HepG2 (cell line): Measurements from ENCODE around the gene CCT8. TPM values are rescaled to one million over a fixed set of nuclear protein-coding genes. Genes with fewer than 3 reads are reported as not detected.

Experiments used
- ARNT ChIP-seq: fragments of 450-650 bp; IDR thresholded peaks from 2 replicates; pipeline ENCODE4 v1.6.1; 2017
- FOXM1 ChIP-seq: sonication (generic); formaldehyde crosslinking; IDR thresholded peaks from 2 replicates; pipeline ENCODE4 v1.5.0; 2020; ENCODE audit warnings: missing genetic modification reagents
- MBNL3 ChIP-seq: fragments of 250-450 bp; sonication (Bioruptor Pico); conservative IDR thresholded peaks from 2 replicates; pipeline ENCODE4 v1.8.0; 2022; ENCODE audit warnings: mild to moderate bottlenecking, inconsistent platforms
- MXI1 ChIP-seq: IDR thresholded peaks from 3 replicates; pipeline ENCODE4 v1.6.1; 2012; ENCODE audit warnings: low read depth, low read length, inconsistent platforms, borderline replicate concordance
- PCBP2 ChIP-seq: fragments of 200-400 bp; formaldehyde crosslinking; optimal IDR thresholded peaks from 2 replicates; pipeline ENCODE3; 2018; ENCODE audit warnings: low read length, low read depth; ENCODE audit not compliant: poor library complexity, severe bottlenecking
- PHF21A ChIP-seq: sonication (generic); formaldehyde crosslinking; IDR thresholded peaks from 2 replicates; pipeline ENCODE4 v1.5.0; 2020; ENCODE audit warnings: mild to moderate bottlenecking, missing genetic modification reagents
- RAD51 ChIP-seq: fragments of 450-650 bp; IDR thresholded peaks from 2 replicates; pipeline ENCODE4 v1.6.1; 2016; ENCODE audit warnings: borderline replicate concordance
- SIX1 ChIP-seq: sonication (generic); formaldehyde crosslinking; IDR thresholded peaks from 2 replicates; pipeline ENCODE4 v1.4.0; 2020; ENCODE audit warnings: missing genetic modification reagents, borderline replicate concordance
- TOPORS ChIP-seq: sonication (generic); formaldehyde crosslinking; IDR thresholded peaks from 2 replicates; pipeline ENCODE4 v1.8.0; 2023; ENCODE audit warnings: mild to moderate bottlenecking, missing genetic modification reagents
- TP53 ChIP-seq: sonication (generic); formaldehyde crosslinking; conservative IDR thresholded peaks from 2 replicates; pipeline ENCODE4 v1.4.0; 2020; ENCODE audit warnings: missing genetic modification reagents
- ZFP36L2 ChIP-seq: sonication (generic); formaldehyde crosslinking; IDR thresholded peaks from 2 replicates; pipeline ENCODE4 v1.4.0; 2020; ENCODE audit warnings: missing genetic modification reagents
- ZMYM3 ChIP-seq: sonication (generic); formaldehyde crosslinking; IDR thresholded peaks from 2 replicates; pipeline ENCODE4 v1.5.1; 2020; ENCODE audit warnings: mild to moderate bottlenecking, missing genetic modification reagents
- ZNF235 ChIP-seq: sonication (generic); formaldehyde crosslinking; IDR thresholded peaks from 2 replicates; pipeline ENCODE4 v1.8.1; 2023; ENCODE audit warnings: mild to moderate bottlenecking, missing genetic modification reagents, borderline replicate concordance
- ZNF335 ChIP-seq: sonication (generic); formaldehyde crosslinking; IDR thresholded peaks from 2 replicates; pipeline ENCODE4 v1.4.0; 2020; ENCODE audit warnings: missing genetic modification reagents
- ZNF552 ChIP-seq: sonication (generic); formaldehyde crosslinking; IDR thresholded peaks from 2 replicates; pipeline ENCODE4 v1.9.0; 2022; ENCODE audit warnings: missing genetic modification reagents, mild to moderate bottlenecking, borderline replicate concordance
- ZNF615 ChIP-seq: sonication (generic); formaldehyde crosslinking; IDR thresholded peaks from 2 replicates; pipeline ENCODE4 v1.5.0; 2020; ENCODE audit warnings: mild to moderate bottlenecking, missing genetic modification reagents, borderline replicate concordance
- ZNF768 ChIP-seq: sonication (generic); formaldehyde crosslinking; IDR thresholded peaks from 2 replicates; pipeline ENCODE4 v1.4.0; 2020; ENCODE audit warnings: missing genetic modification reagents
- ZZZ3 ChIP-seq: sonication (generic); formaldehyde crosslinking; IDR thresholded peaks from 2 replicates; pipeline ENCODE4 v1.4.0; 2020; ENCODE audit warnings: missing genetic modification reagents, mild to moderate bottlenecking, borderline replicate concordance
- polyA plus RNA-seq, 8 experiments: library from polyadenylated mRNA; depleted of rRNA in 3 of 8; stranded (reverse) in 7 of 8; unstranded in 1 of 8; fragments of >200 nt; fragmentation: Illumina TruSeq in 4 of 8; extraction: Trizol in 4 of 8; gene quantifications; 2 replicates each; pipeline versions ENCODE4 v1.2.1 to v1.2.3, GENCODE V29; 2011 to 2016; ENCODE audit warnings: low read depth in 4 of 8, missing spikeins in 1 of 8, mixed read lengths in 1 of 8; ENCODE audit not compliant: insufficient read depth in 1 of 8
- total RNA-seq, 5 experiments: library from RNA; depleted of rRNA; stranded (reverse); fragments of >200 nt; fragmentation: Illumina TruSeq; extraction: Trizol; gene quantifications; 2 replicates each; pipeline ENCODE4 v1.2.3, GENCODE V29; 2016; ENCODE audit warnings: low read depth in 1 of 5
- TF ChIP-seq, protein P1 (sequence below): IDR thresholded peaks from 2 replicates; pipeline ENCODE4 v1.6.1; 2016; ENCODE audit warnings: missing compliant biosample characterization, missing genetic modification reagents, borderline replicate concordance
- TF ChIP-seq, protein P2 (sequence below): sonication (generic); formaldehyde crosslinking; IDR thresholded peaks from 2 replicates; pipeline ENCODE4 v1.4.0; 2020; ENCODE audit warnings: missing genetic modification reagents
- TF ChIP-seq, protein P3 (sequence below): IDR thresholded peaks from 2 replicates; pipeline ENCODE4 v1.6.1; 2016; ENCODE audit warnings: low read depth, control low read depth
- TF ChIP-seq, protein P4 (sequence below), 2 experiments: IDR thresholded peaks; 2 replicates each; pipeline ENCODE4 v1.6.1; 2011 to 2012; ENCODE audit warnings: low read length in 2 of 2, borderline replicate concordance in 1 of 2, low read depth in 1 of 2, mild to moderate bottlenecking in 1 of 2, moderate library complexity in 1 of 2

The CCT8 gene
- total and polyA plus RNA-seq, 2 of the 13 experiments (the other 11 are each of a cell fraction or from before 2014, with no cell fraction given): 127 to 325 TPM

DNA sequence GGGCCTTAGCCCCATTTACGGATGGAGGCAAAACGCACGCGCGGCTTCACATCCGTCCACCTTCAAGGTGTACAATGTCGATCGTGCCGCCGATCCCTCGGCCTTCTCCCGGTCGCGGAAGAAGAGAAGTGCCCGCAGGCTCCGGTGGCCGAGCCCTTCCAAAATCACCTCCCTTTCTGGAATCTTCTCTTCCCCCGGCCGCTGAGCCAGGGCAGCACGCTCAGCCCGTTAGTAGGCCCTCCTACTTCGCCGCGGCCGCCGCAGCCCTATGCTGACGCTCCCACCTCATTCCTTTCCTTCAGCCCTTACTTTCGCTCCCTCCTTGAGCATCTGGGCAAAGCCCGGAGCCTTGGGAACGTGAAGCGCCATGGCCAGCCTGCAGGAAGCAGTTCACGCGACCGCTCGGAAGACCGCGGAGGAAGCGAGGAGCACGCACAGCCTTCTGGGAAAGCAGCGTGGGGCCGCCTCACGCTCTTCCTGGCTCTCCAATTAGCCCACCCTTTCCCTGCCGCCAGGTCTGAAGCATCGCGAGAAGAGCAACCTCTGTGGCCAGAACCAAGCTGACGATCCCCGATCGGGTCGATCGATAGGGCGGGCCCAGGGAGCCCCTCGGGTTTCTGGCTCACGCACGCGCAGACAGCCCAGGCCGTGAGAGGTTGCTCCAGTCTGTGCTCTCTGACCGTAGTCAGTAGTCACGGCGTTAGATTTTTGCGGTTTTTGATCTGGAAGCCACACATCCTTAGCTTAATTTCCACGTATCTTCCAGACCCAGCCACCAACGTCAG is at the start of gene CCT8 (continued):
- TF ChIP-seq, protein P1, sequence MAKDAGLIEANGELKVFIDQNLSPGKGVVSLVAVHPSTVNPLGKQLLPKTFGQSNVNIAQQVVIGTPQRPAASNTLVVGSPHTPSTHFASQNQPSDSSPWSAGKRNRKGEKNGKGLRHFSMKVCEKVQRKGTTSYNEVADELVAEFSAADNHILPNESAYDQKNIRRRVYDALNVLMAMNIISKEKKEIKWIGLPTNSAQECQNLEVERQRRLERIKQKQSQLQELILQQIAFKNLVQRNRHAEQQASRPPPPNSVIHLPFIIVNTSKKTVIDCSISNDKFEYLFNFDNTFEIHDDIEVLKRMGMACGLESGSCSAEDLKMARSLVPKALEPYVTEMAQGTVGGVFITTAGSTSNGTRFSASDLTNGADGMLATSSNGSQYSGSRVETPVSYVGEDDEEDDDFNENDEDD: peak; percentile 87
- TF ChIP-seq ZNF235 (CRISPR knock-in tag): no peak
- 0 out of 2 replicates have a peak, but pooled peaks have one; percentile 50 for TF ChIP-seq TP53 (CRISPR knock-in tag)
- peak; percentile 71 for TF ChIP-seq ZNF768 (CRISPR knock-in tag)
- TF ChIP-seq ZNF615 (CRISPR knock-in tag): no peak
- peak; percentile 63; the same call in 1 of the 2 replicates for TF ChIP-seq PHF21A
- TF ChIP-seq, protein P2, sequence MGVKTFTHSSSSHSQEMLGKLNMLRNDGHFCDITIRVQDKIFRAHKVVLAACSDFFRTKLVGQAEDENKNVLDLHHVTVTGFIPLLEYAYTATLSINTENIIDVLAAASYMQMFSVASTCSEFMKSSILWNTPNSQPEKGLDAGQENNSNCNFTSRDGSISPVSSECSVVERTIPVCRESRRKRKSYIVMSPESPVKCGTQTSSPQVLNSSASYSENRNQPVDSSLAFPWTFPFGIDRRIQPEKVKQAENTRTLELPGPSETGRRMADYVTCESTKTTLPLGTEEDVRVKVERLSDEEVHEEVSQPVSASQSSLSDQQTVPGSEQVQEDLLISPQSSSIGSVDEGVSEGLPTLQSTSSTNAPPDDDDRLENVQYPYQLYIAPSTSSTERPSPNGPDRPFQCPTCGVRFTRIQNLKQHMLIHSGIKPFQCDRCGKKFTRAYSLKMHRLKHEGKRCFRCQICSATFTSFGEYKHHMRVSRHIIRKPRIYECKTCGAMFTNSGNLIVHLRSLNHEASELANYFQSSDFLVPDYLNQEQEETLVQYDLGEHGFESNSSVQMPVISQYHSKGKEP: no peak
- TF ChIP-seq ZZZ3 (CRISPR knock-in tag): peak; percentile 85
- peak; percentile 39; the same call in 1 of the 2 replicates for TF ChIP-seq ZNF552 (CRISPR knock-in tag)
- TF ChIP-seq, protein P3, sequence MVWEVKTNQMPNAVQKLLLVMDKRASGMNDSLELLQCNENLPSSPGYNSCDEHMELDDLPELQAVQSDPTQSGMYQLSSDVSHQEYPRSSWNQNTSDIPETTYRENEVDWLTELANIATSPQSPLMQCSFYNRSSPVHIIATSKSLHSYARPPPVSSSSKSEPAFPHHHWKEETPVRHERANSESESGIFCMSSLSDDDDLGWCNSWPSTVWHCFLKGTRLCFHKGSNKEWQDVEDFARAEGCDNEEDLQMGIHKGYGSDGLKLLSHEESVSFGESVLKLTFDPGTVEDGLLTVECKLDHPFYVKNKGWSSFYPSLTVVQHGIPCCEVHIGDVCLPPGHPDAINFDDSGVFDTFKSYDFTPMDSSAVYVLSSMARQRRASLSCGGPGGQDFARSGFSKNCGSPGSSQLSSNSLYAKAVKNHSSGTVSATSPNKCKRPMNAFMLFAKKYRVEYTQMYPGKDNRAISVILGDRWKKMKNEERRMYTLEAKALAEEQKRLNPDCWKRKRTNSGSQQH (CRISPR knock-in tag): no peak; the same call in 1 of the 2 replicates
- TF ChIP-seq, protein P4, sequence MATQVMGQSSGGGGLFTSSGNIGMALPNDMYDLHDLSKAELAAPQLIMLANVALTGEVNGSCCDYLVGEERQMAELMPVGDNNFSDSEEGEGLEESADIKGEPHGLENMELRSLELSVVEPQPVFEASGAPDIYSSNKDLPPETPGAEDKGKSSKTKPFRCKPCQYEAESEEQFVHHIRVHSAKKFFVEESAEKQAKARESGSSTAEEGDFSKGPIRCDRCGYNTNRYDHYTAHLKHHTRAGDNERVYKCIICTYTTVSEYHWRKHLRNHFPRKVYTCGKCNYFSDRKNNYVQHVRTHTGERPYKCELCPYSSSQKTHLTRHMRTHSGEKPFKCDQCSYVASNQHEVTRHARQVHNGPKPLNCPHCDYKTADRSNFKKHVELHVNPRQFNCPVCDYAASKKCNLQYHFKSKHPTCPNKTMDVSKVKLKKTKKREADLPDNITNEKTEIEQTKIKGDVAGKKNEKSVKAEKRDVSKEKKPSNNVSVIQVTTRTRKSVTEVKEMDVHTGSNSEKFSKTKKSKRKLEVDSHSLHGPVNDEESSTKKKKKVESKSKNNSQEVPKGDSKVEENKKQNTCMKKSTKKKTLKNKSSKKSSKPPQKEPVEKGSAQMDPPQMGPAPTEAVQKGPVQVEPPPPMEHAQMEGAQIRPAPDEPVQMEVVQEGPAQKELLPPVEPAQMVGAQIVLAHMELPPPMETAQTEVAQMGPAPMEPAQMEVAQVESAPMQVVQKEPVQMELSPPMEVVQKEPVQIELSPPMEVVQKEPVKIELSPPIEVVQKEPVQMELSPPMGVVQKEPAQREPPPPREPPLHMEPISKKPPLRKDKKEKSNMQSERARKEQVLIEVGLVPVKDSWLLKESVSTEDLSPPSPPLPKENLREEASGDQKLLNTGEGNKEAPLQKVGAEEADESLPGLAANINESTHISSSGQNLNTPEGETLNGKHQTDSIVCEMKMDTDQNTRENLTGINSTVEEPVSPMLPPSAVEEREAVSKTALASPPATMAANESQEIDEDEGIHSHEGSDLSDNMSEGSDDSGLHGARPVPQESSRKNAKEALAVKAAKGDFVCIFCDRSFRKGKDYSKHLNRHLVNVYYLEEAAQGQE (IDR thresholded peaks at IDR 0.05; ENCODE audit: borderline replicate concordance in 1 of 2, low read depth in 1 of 2, low read length in 2 of 2): 0 out of 4 replicates have a peak, but pooled peaks of 1 of the 2 experiments have one; percentile 19
- TF ChIP-seq MXI1: peak; percentile 89; the same call in 2 of the 3 replicates
- no peak for TF ChIP-seq RAD51
- no peak for TF ChIP-seq ZMYM3 (CRISPR knock-in tag)
- no peak for TF ChIP-seq TOPORS (CRISPR knock-in tag)
- TF ChIP-seq MBNL3 (CRISPR knock-in tag): no peak
- no peak for TF ChIP-seq ZFP36L2 (CRISPR knock-in tag)
- 0 out of 2 replicates have a peak, but pooled peaks have one; percentile 31 for TF ChIP-seq FOXM1
- peak; percentile 74 for TF ChIP-seq ZNF335 (CRISPR knock-in tag)
- TF ChIP-seq PCBP2: no peak
- no peak for TF ChIP-seq ARNT
- no peak for TF ChIP-seq SIX1
